Hepatocyte (in vitro differentiated cells): Measurements from ENCODE around the gene INTS6. TPM values are rescaled to one million over a fixed set of nuclear protein-coding genes. Genes with fewer than 3 reads are reported as not detected.

ENCODE experiments used
- DNase-seq: peaks from one replicate; pipeline ENCODE4 v3.0.0-alpha.2; 2016; ENCODE audit warnings: low spot score
- H2AFZ ChIP-seq: fragments of 200-600 bp; sonication (generic); 2 replicates; pipeline ENCODE4 v1.6.0; 2016; ENCODE audit warnings: antibody characterized with exemption, mild to moderate bottlenecking
- H3K27ac ChIP-seq: fragments of 200-600 bp; sonication (generic); 2 replicates; pipeline ENCODE4 v1.5.1; 2016; ENCODE audit warnings: mild to moderate bottlenecking
- H3K27me3 ChIP-seq: fragments of 200-600 bp; sonication (generic); 2 replicates; pipeline ENCODE4 v1.6.1; 2016
- H3K36me3 ChIP-seq: fragments of 200-600 bp; sonication (generic); replicated peaks from 2 replicates; pipeline ENCODE4 v1.5.1; 2016; ENCODE audit warnings: low read depth; ENCODE audit not compliant: insufficient read depth
- H3K4me1 ChIP-seq: fragments of 200-600 bp; sonication (generic); 2 replicates; pipeline ENCODE4 v1.5.1; 2016; ENCODE audit warnings: mild to moderate bottlenecking, moderate library complexity; ENCODE audit not compliant: insufficient read depth
- H3K4me2 ChIP-seq: fragments of 200-600 bp; sonication (generic); 2 replicates; pipeline ENCODE4 v1.6.0; 2016
- H3K4me3 ChIP-seq: fragments of 200-600 bp; sonication (generic); 2 replicates; pipeline ENCODE4 v1.5.1; 2016; ENCODE audit warnings: mild to moderate bottlenecking
- H3K79me2 ChIP-seq: fragments of 200-600 bp; sonication (generic); 2 replicates; pipeline ENCODE4 v1.6.0; 2017; ENCODE audit warnings: mild to moderate bottlenecking
- H3K9me2 ChIP-seq: fragments of 200-600 bp; sonication (generic); replicated peaks from 2 replicates; pipeline ENCODE4 v1.6.0; 2017; ENCODE audit warnings: mild to moderate bottlenecking; ENCODE audit not compliant: insufficient read depth
- H3K9me3 ChIP-seq: fragments of 200-600 bp; sonication (generic); 2 replicates; pipeline ENCODE4 v1.5.1; 2016; ENCODE audit warnings: low read depth, mild to moderate bottlenecking
- H4K20me1 ChIP-seq: fragments of 200-600 bp; sonication (generic); 2 replicates; pipeline ENCODE4 v1.6.0; 2016; ENCODE audit warnings: mild to moderate bottlenecking; ENCODE audit not compliant: insufficient read depth, poor library complexity, severe bottlenecking
- EZH2 ChIP-seq: fragments of 200-600 bp; sonication (generic); IDR thresholded peaks from 2 replicates; pipeline ENCODE4 v1.6.1; 2016; ENCODE audit warnings: antibody characterized with exemption, mild to moderate bottlenecking, borderline replicate concordance
- EZH2phosphoT487 ChIP-seq: fragments of 200-600 bp; sonication (generic); IDR thresholded peaks from one replicate; pipeline ENCODE4 v1.6.1; 2018; ENCODE audit warnings: antibody characterized with exemption, mild to moderate bottlenecking, low read depth, moderate library complexity; ENCODE audit not compliant: unreplicated experiment, severe bottlenecking
- WGBS: methylation state at CpG from one replicate; pipeline ENCODE4 v1.1.6; 2016; ENCODE audit warnings: low lambda C conversion rate; ENCODE audit errors: missing lambda C conversion rate; 5-methylcytosine and 5-hydroxymethylcytosine counted together
- polyA plus RNA-seq: library from polyadenylated mRNA; unstranded; fragments of >200 nt; fragmentation: Nextera tagmentation; extraction: Ambion mirVana; gene quantifications from 2 replicates; pipeline ENCODE4 v1.2.1, GENCODE V29; 2016
- total RNA-seq: library from RNA; depleted of rRNA; stranded (reverse); fragments of >200 nt; gene quantifications from 2 replicates; pipeline ENCODE4 v1.2.3, GENCODE V29; 2014
- TF ChIP-seq, protein P1 (sequence below): fragments of 200-600 bp; sonication (generic); IDR thresholded peaks from 2 replicates; pipeline ENCODE4 v1.5.1; 2016; ENCODE audit warnings: antibody characterized with exemption, mild to moderate bottlenecking; ENCODE audit not compliant: poor library complexity

Gene INTS6
- total and polyA plus RNA-seq, 2 experiments from 2014 or later: 28.5 to 51.2 TPM

DNA sequence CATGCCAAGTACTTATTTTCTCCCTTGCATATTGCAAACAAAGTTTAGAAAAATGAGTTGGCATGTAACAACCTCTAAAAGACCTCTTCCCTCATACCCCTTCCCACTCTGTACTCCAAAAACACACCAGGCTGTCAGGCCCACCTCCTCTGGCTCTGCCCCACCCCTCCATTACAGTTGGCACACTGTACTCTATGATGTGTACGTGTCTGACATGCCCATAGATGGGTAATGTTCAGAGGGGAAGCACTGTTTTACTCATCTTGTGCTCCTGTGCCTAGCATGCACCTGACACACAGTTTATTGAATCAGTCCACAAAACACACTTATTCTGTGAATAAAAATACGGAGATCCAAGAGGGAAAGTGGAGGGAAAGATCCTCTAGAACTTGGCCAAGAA lies 67.7 kb downstream of the INTS6 start:
- Histone ChIP-seq H3K79me2 (peaks cover 31% of the 10 kb centered on the region), H3K9me3 (no peaks in the 10 kb centered on the region), H4K20me1 (no peaks in the 10 kb centered on the region), H3K4me2 (no peak overlapping the region), H3K27me3 (no peaks in the 10 kb centered on the region), H3K4me1 (no peaks in the 10 kb centered on the region), H2AFZ (no peak overlapping the region), H3K9me2 (no peaks in the 10 kb centered on the region), H3K4me3 (no peak overlapping the region), H3K27ac (no peak overlapping the region), H3K36me3 (no peaks in the 10 kb centered on the region)
- 97% methylated on average over 2 of the region's 2 CpGs for WGBS
- TF ChIP-seq, protein P1, sequence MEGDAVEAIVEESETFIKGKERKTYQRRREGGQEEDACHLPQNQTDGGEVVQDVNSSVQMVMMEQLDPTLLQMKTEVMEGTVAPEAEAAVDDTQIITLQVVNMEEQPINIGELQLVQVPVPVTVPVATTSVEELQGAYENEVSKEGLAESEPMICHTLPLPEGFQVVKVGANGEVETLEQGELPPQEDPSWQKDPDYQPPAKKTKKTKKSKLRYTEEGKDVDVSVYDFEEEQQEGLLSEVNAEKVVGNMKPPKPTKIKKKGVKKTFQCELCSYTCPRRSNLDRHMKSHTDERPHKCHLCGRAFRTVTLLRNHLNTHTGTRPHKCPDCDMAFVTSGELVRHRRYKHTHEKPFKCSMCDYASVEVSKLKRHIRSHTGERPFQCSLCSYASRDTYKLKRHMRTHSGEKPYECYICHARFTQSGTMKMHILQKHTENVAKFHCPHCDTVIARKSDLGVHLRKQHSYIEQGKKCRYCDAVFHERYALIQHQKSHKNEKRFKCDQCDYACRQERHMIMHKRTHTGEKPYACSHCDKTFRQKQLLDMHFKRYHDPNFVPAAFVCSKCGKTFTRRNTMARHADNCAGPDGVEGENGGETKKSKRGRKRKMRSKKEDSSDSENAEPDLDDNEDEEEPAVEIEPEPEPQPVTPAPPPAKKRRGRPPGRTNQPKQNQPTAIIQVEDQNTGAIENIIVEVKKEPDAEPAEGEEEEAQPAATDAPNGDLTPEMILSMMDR: no peak
- no peak for TF ChIP-seq EZH2phosphoT487
- TF ChIP-seq EZH2: no peak
- DNase-seq: no peak

DNA sequence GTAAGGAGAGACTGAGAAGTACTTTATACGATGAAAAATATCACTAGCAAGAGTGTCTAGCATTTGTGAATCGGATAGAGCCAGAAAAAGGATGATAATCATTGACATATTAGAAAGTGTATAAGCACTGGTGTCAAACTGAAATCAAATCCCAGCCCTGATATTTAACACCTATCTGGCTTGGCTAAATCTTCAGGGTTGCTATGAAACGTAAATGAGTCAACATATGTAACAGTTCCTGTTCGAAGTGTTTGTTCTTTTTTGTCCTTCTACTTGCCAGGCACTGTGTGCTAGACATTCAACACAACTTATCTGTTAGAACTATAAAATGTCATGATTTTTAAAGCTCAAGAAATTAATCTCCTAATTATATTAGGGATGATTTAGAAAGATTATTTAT lies 72.6 kb downstream of the INTS6 start:
- Histone ChIP-seq H3K9me2 (no peaks in the 10 kb centered on the region), H3K4me1 (no peaks in the 10 kb centered on the region), H3K36me3 (no peaks in the 10 kb centered on the region), H3K4me3 (no peak overlapping the region), H3K27ac (no peak overlapping the region), H3K79me2 (no peaks in the 10 kb centered on the region), H3K27me3 (no peaks in the 10 kb centered on the region), H4K20me1 (no peaks in the 10 kb centered on the region), H2AFZ (no peak overlapping the region), H3K4me2 (no peak overlapping the region), H3K9me3 (no peaks in the 10 kb centered on the region)
- TF ChIP-seq EZH2: no peak
- TF ChIP-seq, protein P1: no peak
- no peak for TF ChIP-seq EZH2phosphoT487
- WGBS: 90% methylated on average over 4 of the region's 4 CpGs
- no peak for DNase-seq

DNA sequence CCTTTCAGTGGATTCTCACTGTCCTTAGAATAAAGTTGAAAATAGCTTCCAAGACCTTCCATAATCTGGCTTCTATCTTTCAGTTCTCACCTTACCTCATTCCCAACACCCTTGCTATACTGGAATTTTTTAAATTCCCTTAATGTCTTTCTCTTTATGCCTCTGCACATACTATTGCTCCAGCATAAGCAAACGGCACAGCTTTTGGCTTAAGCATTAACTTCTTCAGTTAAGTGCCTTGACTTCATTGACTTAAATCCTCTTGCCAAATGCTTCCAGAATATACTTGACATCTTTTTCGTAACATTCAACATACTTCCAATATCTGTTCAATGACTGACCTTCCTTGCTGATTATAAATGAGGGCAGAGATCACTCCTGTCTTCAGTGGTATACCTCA lies 79.4 kb downstream of the INTS6 start:
- Histone ChIP-seq H3K27ac (no peak overlapping the region), H3K9me3 (no peaks in the 10 kb centered on the region), H4K20me1 (no peaks in the 10 kb centered on the region), H3K4me1 (no peaks in the 10 kb centered on the region), H2AFZ (no peak overlapping the region), H3K4me3 (no peak overlapping the region), H3K27me3 (no peaks in the 10 kb centered on the region), H3K36me3 (peaks cover 5% of the 10 kb centered on the region), H3K4me2 (no peak overlapping the region), H3K9me2 (no peaks in the 10 kb centered on the region), H3K79me2 (no peaks in the 10 kb centered on the region)
- DNase-seq: no peak
- TF ChIP-seq EZH2phosphoT487 (no peak), EZH2 (no peak)
- TF ChIP-seq, protein P1: no peak
- 75% methylated on average over 2 of the region's 2 CpGs for WGBS
